NOMO-1 treated with dmso at 0.1 percent for 144 hours (cell line): Measurements from ENCODE around the gene CORO7.

ENCODE experiments used
- DNase-seq: peaks from one replicate; lab custom pipeline; 2025; ENCODE audit not compliant: unreplicated experiment; lab: John Stamatoyannopoulos, UW

CORO7 gene

DNA sequence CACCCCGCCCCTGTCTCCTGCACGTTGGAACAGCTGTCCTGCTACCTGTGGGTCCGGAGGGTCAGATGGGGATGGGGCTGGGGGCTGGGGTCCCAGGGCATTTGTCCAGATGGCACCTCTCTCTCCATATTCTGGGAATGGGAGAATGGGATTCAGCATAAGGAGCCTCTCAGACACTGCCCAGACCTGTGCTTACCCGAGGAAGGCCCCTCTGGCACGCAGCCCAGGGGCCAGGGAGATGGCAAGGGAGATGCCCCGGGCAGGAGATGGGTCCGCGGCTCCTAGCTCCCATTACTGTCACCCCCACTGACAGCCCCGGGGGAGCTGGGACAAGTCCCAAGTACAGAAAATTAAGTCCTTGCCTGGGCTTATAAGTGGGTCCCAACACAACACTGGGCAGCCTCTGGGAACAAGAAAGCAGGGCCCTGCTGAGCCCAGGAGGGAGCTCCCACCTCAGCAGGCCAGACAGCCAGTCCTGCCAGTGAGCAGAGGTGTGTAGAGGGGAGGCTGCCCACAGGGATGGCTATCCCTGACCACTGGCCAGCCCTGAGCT, 43.0 kb downstream of the CORO7 start:
- DNase-seq = no peak

DNA sequence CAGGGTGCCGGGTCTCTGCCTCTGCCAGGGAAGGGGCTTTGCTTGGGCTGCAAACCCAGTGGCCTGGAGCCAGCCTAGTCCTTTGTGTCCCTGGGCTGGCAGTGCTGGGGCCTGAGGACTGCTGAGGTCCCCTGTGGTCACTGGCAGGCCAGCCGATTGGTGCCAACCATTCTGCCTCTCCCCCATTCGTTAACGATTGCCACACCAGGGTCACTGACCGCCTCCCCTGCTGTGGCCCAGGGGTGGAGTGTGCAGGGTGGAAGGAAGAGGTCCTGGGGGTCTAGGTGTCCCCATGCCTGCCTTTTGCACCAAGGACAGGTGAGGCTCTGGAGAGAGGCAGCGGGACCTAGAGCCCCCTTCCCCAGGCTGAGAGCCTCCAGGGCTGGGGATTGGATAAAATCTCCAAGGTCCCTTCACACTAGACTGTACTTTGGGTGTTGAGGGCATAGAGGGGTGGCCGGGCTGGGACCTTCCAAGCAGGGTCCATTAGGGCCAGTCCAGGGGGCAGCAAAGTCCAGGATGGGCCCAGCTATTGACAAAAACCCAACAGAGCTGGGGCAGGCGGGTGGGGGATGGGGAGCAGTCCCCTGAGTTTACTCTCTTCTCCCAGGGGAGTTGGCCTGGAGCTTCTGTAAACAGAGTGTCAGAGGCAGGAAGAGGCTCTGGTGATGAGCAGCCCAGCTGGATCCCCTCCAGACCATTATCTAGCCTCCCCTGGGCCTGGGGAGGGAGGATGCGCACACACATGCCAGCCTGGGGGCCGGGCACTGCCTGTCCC, 43.6 kb downstream of the CORO7 start:
- DNase-seq = no peak

DNA sequence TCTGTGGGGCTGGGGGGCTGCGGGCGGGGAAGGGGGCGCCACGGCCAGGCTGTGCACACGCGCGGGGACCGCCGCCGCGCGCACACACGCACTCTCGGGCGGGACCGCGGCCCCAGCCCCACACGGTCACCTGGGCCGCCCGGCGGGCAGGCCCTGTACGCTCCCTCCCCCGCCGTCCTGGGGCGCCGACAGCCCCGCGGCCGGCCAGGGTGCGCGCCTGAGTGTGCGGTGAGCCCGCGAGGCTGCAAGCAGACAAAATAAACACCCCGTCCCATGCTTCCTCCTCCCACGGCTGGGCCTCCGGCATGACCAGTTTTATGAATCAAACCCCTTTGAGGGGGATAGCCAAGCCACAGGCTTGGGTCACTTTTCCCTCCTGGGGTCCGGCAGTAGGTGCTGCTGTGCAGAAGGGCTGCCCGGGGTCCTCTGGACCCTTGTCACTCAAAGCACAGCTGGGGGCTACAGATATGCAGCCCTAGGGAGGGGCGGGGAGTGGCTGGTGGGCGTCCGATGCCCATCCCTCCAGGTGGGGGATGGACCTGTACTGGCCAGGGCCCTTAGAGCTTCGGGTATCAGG, 44.3 kb downstream of the CORO7 start:
- no peak for DNase-seq

DNA sequence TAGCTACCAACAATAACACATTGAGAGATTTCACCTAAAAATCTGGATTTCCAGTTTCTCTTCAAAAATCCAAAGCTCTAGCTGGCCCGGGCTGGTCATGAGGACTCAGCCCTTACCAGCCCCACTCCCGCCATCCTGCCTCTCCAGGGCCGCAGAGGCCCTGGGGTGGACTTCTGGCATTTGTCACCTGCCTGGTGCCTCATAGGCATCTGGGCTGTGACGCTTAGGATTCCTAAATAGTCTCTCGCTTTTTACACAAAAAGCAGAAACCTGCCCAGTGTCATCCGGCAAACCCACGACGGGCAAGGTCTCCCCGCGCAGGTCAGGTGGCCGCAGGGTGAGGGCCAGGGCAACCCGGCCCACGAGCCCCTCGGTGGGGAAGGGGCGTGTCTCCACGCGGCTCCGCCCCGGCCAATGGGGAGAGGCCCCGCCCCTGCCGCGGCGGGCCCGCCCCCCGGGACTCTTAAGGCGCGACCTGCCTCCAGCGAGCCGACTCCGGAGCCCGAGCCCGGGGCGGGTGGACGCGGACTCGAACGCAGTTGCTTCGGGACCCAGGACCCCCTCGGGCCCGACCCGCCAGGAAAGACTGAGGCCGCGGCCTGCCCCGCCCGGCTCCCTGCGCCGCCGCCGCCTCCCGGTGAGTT, 44.9 kb downstream of the CORO7 start, which contains the start of gene VASN:
Gene VASN (plus strand): TSS at position 492 of the 644 bp plus-strand sequence. CDS start 9,030 bp downstream, outside the sequence.
- DNase-seq = no peak

DNA sequence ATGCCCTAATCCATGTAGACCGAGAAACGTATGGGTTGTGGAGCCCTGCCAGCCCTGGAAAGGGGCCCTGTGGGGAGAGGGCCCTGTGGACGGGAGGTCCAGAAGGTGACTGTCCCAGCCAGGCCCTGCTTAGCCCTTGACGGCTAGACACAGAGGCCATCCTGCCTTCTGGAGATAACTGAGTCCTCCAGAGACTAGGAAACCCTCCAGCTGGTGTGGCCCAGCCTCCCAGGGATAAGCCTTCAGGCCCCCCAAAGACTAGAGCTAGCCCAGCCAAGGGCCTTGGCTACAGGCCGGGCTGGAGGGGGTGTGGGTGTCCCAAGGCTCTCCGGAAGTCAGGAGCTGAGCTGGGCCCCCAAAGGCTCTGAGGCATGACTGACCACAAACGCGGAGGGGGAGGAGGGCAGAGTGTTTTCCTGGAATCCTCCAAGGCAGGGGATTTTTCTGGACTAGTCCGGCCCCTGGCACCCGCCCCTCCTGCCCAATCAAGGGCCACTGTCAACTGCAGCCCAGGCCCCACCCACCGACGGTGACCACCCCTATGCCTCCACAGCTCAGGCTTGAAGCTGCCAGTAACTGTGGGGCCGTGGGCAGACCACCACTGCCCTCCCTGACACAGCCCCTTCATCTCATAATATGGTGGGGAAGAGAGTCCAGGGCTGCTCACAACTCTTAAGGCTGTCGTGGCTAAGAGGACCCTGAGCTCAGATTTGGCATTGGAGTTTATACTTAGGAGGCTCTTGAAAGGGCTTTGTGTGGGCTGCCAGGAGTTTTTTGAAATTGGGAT, 45.6 kb downstream of the CORO7 start:
- no peak for DNase-seq

DNA sequence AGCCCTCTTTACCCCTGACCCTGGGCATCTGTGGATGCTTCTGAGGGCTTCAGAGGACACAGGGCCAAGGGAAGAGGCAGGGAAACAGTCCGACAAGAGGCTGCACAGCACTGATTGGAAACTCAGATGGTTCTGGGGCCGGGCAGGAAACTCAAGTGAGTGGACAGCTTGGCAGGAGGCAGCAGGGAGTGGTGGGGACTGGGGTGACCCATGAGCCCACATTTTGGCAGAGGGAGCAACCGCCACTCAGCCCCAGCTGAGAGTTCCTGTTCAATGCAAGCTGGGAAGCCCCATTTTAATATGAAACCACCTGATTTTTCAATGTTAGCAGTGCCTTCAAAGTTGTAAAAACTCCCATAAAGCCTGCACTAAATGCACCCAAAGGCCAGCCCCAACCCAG, 46.2 kb downstream of the CORO7 start:
- no peak for DNase-seq

DNA sequence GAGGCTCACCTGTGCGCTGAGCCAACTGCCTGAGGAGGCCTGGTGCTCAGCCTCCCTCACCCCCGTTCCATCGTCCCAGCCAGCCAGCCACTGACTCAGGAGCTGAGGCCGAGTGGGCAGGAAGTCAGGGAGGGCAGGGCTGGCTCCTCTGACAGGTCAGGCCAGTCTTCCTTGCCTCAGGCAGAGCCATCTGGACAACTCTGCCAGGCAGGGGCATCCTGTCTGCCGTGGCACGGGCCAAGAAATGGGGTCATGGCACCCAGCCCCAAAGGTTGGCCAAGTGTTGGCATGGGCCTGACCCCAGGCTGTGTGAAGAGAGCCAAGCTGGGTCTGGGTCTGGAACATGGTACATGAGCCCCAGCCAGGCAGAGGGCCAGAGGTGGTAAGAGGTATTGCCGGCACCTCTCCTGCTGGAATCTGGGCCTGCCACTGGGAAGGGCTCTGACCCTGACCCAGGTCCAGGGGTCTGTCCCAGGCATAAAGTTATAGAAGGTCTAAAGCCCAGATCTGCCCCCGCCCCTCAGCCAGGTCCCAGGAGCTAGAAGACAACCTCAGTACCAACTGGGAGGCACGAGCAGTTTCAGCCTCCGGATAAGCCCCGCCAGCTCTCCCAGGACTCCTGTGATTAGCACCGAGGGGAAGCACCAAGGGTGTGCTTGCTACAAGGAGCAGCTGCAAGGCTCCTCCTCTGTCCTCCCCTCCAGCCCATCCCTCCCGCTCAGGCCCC, 47.2 kb downstream of the CORO7 start:
- no peak for DNase-seq

DNA sequence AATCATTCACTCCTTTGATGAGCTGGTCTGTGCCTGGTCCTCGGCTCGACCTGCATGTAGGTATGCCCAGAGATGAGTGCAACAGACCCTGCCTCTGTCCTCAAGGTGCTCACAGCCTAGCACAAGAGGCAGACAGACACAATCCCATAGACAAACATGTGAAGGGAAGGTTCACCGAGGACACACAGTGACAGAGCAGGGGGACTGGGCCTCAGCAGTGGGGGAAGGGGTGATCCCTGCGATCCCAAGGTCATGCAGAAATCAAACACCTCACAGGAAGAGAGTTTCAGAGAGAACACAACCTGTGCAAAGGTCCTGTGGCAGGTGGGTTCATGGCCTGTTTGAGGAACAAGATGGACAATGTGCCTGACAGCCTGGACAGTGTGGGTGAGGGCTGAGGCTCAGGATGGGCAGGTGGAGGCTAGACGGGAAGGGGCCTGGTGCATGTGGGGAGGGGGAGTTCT, 49.0 kb downstream of the CORO7 start:
- no peak for DNase-seq

DNA sequence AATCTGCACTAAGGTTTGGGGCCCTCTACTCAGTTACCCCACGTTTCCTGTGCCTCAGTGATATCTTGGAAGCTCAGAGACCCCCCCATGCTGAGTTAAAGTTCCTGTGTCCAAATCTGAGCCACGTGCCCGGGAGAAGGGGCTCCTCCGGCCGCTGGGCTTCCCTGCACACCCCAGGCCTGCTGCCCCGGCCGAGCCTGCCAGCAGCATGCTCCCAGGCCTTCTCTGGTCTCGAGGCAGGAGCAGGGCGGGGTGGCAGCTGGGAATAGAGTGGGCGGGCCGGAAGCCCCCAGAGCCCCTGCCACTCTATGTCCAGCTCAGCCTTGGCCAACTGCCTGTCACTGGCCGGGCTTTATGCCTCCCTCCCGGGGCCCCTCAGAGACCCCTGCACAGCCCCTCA, 50.4 kb downstream of the CORO7 start:
- no peak for DNase-seq

DNA sequence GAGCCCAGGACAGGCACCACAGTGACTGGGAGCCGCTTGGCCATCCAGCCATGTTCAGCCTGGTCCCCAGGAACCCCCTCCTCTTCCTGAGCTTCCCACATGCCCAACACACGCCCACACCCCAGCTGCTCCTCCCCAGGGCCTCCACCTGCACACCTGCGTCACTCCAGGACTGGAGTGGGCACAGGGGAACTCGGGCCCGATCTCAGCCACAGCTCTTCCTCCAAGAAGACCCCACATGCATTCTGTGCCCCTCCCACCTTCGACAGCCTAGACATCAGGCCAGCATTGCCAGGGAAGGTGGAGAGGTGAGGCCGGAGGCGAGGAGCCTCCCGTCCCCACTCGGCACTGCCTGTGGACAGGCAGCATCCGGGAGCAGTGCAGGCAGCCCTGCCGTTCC, 50.8 kb downstream of the CORO7 start:
- DNase-seq = no peak

DNA sequence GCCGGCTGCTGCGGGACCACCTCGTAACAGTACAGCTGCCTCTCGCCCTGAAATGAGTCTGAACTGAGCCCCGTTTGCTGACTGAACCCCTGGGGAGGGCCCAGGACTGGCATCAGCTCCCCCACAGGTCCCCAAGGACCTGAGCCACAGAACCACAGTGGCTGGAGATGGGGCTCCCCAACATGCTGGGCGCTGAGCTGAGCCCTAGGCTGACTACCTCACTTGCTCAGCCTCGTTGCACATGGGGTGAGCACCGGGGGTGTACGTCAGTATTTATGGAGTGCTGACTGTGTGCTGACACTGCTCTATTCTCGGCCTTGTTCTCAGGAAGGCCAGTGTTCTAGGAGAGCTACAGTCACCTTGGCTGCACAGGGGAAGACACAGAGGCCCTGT, 51.4 kb downstream of the CORO7 start:
- no peak for DNase-seq

DNA sequence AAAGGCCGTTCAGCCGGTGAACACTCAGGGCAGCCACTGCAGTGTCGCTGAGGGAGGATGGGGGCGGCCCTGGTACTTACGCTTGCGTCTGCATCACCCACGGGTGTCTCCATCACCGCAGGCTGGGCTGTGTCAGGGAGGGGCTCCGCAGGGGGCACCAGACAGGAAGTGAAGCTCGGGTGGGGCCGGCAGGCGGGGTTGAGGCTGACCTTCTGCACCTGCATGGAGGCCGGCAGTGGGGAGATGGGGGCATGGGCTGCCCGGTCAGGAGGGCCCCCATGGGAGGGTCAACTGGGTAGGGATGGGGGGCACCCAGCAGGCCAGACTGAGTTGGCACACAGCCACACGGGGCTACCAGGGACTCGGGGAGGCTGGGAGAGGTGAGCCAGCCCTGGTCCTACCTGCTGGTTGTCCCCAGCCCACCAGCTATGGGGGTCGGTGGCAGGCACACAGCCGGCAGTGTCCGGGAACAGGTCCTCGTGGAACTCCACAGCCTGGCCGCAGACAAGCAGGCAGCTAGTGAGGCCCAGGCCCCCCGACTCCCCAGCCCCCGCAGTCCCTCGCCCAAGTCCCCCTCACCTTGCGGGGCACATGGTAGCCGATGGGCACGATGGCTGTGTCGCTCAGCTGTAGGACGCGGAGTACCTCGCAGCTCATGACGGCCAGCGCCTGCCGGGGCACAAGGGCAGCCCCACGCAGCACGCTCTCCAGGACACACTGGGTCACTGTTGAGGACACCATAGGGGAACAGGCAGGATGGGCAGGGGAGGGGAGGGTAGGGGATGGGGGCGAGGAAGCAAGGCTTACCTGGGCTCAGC, 52.0 kb downstream of the CORO7 start:
- no peak for DNase-seq

DNA sequence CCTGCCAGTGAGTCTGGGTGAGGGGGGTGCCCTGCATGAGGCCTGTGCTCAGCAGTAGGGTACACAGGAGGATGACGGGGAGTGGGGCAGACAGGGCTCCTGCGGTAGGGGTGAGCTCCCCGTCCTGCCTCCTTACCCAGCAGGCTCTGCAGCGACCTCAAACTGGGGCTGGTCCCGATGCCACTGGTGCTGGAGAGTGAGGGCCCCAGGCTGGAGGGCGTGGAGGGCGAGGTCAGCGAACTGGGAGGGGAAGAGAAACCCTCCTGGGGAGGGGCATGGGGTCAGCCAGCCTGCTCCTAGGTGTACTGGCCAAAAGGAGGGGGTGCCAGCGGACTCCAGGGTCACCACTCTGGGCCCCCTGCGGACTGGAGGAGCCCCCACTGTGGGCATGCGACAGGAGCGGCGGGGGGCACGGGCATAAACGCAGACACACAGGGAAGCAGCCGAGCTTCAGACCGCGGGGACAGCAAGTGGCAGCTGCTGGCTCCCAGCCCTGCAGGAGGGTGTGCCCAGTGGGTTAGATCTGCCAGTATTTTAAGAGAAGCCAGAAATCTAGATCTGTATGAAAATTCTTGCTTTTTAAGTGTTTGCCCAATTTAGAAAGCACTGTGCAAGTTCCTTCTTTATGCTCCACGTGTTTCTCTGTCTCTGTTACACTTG, 53.8 kb downstream of the CORO7 start:
- no peak for DNase-seq

DNA sequence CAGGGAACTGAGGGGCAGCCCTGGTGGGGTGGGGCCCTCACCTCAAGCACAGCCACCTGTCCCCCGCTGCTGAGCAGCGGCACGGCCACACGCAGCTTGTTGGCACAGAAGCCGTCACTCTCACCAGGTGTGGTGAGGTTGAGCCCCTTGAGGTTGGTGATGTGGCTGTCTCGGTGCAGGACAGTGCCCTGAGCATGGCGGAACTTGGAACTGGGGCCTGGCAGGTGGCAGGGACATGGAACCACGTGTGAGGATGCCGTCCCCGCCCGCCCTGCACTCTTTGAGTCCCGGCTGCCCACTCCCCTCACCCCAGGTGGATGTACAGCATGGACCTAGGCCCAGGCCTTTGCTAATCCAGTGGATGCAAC, 54.5 kb downstream of the CORO7 start:
- DNase-seq = no peak

DNA sequence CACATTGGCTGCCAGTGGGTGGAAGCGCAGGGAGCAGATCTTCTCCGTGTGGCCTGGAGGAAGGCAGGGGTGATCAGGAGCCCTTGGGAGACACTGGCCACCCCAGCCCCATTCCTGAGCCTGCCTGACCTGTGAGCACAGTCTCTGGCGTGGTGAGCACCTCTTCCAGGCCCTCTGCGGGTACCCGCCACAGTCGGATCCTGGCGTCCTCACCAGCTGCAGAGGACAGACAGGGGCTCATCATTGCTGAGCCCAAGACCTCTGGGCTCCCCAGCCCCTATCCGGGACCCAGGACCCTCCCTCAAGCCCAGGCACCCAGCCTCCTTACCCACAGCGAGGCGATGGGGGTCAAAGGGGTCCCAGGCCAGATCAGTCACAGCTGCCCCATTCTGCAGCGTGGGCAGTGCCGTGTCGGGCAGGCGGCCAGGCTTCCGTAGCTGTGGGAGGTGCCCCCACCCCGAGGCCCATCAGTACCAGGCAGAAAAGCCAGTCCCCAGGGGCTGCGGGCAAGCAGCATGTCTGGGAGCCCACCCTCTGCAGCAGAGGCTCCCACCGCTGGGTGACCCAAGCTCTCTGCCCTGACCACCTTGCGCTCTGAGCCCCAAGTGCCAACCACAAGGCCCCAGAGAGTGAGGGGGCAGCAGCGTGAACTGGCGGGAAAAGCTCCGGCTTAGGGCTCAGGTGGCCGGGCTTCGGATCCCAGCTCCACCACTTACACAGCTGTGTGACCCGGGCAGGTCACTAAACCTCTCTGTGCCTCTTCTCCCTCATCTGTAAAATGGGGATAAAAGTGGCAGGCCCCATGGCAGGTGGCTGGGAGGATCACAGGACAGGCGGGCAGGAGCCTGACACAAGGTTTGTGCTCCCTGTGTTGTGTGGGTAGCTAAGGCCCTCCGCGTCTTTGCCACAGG, 55.1 kb downstream of the CORO7 start:
- DNase-seq = no peak

DNA sequence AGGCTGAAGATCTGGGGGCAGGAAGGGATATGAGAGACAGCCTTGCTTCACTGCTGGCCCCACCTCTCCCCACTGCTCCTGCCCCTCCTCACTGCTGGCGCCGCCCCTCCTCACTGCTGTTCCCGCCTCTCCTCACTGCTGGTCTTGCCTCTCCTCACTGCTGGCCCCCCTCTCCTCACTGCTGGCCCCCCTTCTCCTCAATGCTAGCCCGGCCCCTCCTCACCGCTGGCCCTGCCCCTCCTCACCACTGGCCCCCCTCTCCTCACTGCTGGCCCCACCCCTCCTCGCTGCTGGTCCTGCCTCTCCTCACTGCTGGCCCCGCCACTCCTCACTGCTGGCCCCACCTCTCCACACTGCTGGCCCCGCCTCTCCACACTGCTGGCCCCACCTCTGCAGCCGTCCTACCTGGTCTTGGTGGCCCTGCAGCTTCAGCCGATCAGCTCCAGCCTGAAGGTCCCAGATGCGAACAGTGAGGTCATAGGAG, 55.8 kb downstream of the CORO7 start:
- no peak for DNase-seq

DNA sequence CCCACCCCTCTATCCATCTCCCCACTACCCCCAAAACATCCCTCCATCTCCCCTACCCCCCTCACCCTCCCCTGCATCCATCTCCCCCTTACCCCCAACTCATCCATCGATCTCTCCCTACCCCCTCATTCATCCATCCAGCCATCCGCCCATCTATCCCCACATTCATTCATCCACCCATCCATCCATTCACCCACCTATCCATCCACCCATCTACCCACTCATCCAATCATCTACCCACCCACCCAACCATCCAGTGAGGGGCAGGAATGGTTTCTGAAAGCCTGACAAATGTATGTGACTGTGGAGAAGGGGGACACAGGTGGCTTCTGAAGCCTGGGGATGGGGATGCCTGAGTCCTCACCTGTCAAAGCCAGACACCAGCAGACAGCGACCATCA, 56.5 kb downstream of the CORO7 start:
- no peak for DNase-seq
